Skin of body (tissue), 2 donors: ENCODE measurements around the gene BAD. TPM values are rescaled to one million over a fixed set of nuclear protein-coding genes. Genes with fewer than 3 reads are reported as not detected.
A peak's percentile ranks its signal among the peaks of the same experiment; 100 is the strongest.

Experiments
- DNase-seq: peaks from one replicate; lab custom pipeline; 2025; lab: John Stamatoyannopoulos, UW
- total RNA-seq: library from RNA; depleted of rRNA; stranded (reverse); fragments of >200 nt; gene quantifications from one replicate; pipeline ENCODE4 v1.2.3, GENCODE V29; 2014

BAD gene
- total RNA-seq, 1 donor from 2014 or later = 27.5 TPM

DNA sequence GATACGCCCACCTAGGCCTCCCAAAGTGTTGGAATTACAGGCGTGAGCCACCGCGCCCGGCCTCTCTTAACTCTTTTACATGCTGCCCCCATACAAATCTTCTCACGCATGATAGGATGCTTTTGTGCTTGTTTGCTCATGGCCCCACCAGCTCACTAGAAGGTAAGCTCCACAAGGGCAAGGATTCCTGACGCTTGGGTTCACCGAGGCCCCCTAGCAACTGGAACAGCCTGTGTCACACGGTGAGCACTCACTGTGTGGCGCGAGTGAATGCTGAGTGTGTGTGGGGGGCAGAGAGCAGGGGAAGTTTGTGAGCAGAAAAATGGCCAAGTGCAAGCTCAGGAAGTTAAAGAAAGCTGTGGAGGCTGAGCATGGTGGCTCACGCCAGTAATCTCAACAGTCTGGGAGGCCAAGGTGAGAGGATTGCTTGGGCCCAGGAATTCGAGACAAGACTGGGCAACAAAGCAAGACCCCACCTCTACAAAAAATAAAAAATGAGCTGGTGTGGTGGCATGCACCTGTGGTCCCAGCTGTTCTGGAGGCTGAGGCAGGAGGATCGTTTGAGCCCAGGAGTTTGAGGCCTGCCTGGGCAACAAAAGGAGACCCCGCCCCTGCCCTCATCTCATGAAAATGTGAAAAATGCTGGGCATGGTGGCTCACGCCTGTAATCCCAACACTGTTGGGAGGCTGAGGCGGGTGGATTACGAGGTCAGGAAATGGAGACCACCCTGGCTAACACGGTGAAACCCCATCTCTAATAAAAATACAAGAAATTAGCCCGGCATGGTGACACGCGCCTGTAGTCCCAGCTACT is 2.3 kb downstream of the BAD start:
- DNase-seq = no peak

DNA sequence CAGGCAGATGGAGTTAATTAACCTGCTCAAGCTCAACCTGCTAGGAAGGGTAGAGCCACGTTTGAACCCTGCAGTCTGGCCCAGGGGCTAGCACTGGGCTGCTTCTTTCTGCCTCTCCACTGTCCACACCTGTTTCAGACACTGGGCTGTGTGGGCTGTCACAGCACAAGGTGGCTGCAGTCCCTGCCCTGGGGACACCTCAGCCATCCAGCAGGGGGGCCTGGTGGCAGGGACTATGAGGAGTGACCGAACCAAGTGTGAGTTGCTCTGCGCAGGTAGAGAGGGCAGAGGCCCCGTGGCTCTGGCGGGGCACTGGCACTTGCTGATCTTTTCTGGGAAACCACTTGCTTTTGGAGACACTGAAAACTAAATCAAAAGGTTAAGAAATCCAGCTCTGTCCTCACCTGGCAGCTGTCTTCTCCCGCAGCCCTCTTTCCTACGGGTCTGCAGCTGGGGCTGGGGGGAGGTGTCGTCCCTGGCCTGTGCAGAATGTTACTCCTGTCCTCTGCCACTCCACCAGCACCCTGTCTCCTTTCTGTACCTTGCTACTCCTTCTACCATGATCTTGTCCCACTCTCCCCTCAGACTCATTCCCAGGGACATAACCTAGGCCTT is 5.8 kb downstream of the BAD start:
- DNase-seq = no peak

DNA sequence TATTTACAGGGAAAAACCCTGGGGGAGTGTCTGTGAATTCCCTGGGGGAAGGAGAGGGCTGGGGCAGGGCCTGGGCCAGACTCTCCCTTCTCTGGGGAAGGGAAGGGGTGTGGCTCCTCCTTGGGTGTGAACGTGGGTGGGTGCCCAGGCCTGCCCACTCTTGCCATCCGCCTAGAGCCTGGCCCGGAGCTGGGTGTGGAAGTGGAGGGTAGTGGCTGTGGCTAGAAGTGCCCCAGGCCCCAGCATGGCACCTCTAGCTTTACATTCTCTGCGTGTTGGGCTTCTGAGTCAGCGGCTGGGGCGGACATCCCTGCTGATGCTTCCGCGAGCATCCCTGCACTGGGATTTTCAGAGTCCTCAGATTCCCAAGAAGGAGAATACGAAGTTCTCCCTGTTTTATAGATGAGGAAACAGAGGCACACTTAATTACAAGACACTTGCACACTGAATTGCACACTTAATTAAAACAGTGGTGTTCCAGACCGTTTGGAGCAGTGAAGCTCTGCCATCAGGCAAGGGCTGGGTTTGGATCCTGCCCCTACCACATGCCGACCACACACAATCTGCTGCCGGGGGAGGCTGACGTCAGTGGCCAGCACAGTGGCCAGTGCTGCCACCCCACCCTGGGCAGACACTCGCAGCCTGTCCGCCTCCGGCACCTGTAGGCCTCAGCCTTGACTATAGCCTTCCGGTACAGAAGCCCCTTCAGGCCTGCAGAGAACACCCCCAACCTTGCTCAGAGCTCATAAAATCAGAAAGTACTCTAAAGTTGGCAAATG is 7.6 kb downstream of the BAD start:
- DNase-seq = no peak

DNA sequence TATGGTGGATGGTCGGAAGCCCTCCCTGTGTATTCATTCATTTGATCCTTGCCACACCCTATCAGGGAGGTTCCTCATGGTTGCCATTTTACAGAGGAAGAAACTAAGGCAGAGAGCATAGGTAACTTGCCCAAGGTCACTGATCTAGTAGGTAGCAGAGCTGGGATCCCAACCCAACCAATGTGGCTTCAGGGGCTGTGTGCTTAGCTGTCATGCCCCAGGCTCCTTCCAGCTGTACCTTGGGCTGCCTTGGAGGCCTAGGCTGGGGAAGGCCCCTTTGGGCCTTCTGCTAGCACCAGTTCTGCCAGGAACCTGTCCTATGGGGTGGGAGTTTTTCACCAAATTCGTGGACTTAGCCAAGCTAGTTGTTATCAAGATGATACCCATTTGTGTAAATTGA is 8.6 kb downstream of the BAD start:
- no peak for DNase-seq

DNA sequence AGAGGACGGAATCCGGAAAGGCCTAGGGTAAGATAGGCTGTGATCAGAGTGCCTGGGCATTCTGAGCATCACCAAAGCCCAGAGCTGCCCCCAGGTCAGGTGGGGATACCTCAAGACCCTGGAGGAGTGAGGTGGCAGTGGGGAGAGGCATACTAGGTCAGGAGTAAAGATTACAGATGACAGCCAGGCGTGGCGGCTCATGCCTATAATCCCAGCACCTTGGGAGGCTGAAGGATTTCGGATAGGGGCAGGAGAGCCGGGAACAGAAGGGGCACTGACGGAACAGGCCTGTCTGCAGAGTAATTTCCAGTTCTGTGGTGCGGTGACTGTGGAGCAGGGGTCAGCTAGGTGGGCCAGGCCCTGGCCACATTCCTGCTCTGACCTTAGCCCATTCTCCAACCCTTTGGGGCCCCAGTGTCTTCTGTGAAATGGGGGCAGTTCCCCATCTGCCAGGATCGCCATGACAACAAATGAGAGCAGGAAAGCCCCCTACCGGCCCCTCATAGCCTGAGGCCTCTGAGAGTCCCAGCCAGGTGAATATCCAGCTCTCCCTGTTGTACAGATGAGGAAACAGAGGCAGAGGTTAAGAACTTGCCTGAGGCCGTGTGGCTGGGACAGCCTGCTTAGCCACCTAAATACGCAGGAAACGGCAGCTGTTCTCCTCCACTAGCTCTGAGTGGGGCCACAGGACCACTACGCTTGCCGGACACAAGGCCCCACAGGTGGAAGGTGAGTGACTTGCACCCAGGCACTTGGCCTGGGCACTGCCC is 9.2 kb downstream of the BAD start:
- no peak for DNase-seq

DNA sequence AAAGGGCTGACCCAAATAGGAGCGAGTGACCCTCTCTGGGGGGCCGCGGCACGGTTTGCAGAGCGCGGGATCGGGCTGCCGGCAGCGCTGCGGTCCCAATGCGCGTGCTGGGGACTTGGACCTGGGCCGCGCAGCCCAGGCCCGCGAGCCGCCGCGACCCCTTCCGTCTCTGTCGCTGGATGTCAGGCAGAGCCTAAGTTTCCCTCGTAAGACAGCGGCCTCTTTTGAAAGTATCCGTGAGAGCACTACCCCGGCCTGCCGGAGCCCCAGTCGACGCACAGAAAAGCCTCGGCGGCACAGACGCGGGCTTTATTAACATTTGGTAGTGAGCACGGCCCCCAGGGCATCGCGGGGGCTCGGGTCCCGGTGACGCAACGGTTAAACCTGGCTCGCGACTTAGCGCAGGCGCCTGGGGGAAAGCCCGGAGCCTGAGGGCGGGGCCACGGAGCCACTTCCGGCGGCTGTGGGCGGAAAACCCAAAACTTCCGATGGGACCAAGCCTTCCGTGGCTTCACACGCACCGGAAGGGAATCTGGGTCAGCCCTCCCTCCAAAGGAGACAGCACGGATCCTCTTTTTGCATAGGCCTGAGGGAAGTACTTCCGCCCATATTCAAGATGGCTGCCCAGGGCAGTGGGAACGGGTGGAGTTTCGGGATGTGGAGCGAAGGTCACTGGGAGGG is 14.8 kb downstream of the BAD start:
- DNase-seq = peak; percentile 99

DNA sequence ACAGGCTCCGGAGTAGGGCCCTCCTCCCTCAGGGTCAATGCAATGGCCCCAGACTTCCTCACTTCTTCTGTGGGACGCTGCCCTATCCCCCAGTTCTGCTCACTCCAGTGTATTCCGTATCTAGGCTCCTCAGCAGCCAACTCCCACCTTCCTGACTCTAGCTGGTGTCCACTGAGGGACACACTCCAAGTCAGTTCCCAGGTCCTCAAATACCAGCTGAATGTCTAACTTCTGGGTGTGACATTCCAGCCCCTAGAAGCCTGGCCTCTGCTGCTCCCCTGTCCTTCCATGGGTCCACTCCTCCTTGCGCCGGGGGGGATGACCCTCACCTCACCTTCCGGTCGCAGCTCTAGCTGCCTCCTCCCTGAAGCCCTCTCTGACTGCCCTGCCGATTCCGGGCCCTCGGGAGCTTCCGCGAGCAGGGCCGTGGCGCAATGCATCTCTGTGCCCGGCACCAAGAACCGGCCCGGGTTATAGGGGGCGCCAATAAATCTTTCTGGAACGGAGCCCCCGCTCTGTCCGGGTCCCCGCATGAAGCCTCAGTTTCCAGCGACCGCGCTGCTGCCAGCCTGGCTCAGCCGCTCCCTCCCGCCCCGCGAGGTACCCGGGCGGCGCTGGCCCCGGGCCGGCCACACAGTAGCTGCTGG is 15.4 kb downstream of the BAD start:
- DNase-seq = peak; percentile 51

DNA sequence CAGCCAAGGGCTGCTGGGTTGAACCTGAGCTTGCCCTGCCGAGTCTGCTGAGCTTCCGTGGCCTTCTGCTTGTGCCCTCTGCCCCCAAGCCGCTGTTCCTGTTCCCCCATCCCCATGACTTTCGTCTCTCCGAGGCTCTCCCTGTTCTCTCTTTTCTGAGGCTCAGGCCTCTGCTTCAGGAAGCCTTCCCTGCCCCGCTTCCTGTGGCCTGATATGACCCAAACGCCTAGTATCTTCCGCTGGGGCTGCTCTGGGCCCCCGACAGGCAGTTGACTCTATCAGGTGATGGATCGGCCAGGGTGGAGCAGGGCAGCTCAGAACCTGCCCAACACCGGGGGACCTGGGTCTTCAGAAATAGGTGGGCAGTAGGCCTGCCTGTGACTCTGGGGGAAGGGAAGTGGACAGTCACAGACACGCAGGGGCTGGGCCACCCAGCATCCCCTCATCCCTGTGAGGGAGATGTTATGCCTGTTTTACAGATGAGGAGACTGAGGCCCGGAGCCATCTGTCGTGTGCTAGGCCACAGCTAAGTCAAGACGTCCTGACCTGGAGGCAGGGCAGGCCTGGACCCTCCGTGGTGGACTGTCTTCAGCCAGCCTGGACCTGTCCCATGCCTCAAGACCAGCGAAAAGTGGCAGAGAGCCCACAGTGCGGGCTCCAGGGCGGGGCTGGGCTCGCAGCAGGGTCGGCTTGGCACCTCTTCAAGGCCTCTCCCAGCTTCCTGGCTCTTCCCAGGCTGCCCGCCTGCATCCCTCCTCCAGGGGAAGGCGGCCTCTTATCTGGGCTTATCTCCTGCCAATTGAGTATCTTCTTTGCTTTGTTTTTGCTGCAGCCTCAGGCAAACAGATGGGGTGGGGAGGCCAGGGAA is 16.2 kb downstream of the BAD start:
- no peak for DNase-seq

DNA sequence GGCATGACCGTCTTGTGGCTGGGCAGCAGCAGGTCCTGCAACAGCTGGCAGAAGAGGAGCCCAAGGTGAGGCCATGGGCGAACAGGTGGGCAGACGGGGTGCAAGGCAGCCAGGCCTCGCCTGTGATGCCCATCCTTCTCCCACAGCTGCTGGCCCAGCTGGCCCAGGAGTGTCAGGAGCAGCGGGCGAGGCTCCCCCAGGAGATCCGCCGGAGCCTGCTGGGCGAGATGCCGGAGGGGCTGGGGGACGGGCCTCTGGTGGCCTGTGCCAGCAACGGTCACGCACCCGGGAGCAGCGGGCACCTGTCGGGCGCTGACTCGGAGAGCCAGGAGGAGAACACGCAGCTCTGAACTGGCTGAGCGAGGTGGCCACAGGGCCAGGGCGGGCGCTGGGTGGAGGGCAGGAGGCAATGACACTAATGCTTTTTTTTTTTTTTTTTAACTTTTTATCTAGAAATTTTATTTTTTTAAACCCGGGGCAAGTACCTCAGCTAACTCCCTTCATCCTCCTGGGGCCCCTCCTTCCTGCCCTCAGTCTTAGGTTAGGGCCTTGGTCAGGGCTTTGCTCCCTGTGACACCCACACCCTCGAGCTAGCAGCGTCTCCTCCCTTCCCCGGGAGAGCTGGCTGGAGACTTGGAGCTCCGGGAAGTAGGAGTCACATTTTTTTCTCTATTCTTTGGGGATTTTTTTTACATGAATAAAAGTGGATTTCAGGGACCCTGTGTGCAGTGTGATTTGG is 17.1 kb downstream of the BAD start:
- no peak for DNase-seq

DNA sequence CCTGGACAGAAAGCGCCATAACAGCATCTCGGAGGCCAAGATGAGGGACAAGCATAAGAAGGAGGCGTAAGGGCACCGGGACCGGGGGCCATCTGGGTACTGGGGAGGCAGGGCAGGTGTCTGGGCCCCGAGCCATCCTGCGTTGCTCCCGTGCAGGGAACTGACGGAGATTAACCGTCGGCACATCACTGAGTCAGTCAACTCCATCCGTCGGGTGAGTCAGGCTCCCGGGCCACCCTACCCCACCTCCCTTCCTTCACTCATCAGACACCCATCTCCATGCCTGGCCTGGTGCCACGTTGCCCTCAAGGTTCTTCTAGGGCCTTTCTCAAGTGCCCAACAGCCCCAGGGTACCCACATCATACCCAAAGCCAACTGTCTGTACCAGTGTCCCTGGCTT is 18.1 kb downstream of the BAD start:
- DNase-seq = no peak

DNA sequence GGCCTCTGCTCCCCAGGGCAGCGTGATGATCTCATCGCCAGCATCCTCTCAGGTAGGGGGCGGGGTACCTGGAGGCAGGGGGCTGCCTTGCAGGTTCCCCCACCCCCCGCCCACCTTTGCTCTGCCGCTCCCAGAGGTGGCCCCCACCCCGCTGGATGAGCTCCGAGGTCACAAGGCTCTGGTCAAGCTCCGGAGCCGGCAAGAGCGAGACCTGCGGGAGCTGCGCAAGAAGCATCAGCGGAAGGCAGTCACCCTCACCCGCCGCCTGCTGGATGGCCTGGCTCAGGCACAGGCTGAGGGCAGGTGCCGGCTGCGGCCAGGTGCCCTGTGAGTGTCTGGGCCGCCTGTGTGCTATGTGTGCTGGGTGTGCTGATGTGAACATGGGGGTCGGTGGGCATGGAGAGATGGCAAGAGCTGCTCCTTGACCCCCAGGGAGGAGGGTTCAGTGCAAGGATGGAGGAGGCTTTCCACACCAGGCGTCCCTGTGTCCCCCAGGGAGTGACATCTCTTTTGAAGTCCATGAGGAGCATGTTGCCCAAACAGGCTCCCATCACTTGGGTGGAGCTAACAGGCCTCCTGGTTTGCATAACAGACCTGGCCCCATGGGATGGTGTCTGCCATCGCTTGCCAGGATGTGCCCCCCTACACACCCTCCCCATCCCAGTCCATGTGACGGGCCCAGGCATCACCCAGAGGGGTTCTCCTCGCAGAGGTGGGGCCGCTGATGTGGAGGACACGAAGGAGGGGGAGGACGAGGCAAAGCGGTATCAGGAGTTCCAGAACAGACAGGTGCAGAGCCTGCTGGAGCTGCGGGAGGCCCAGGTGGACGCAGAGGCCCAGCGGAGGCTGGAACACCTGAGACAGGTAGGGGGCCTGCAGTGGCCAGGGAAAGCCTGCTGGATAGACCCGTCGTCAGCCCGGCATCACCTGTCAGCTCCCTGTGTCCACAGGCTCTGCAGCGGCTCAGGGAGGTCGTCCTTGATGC is 19.0 kb downstream of the BAD start:
- DNase-seq = no peak

DNA sequence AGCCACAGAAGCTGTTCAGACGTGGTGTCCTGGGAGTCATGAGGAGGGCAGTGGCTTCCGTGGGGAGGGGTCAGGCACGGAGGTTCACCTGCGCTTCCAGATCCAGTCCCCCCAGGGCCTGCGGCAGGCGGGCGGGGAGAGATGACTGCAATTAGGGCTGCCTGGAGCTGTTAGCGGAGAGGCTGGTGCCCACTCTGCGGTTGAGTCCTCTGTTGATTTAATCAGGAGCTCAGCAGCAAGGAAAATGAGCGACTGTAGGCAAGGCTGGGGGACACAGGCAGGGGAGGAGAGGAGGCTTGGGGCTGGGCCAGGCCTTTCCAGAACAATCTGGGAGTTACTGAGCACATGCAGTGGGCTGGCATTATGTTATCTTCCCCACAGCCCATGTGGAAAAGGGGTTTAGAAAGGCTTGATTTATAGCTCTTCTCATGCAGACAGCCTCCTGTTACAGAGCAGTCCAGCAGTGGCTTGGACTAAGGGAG is 20.1 kb downstream of the BAD start:
- DNase-seq = no peak

DNA sequence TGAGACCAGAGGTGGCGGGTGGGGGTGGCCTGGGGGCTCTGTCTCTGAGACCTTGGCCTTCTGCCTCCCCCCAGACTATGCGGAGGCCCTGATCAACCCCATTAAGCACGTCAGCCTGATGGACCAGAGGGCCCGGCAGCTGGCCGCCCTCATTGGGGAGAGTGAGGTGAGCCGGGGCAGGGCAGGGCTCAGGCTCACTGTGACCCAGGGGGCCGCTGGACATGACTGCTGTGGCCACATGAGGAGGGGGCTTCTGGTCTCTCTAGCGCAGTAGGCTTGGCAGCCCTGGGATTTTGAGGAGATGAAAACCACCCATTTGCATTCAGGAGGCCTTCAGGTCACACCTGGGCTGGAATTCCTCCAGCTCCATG is 20.5 kb downstream of the BAD start:
- DNase-seq = no peak

DNA sequence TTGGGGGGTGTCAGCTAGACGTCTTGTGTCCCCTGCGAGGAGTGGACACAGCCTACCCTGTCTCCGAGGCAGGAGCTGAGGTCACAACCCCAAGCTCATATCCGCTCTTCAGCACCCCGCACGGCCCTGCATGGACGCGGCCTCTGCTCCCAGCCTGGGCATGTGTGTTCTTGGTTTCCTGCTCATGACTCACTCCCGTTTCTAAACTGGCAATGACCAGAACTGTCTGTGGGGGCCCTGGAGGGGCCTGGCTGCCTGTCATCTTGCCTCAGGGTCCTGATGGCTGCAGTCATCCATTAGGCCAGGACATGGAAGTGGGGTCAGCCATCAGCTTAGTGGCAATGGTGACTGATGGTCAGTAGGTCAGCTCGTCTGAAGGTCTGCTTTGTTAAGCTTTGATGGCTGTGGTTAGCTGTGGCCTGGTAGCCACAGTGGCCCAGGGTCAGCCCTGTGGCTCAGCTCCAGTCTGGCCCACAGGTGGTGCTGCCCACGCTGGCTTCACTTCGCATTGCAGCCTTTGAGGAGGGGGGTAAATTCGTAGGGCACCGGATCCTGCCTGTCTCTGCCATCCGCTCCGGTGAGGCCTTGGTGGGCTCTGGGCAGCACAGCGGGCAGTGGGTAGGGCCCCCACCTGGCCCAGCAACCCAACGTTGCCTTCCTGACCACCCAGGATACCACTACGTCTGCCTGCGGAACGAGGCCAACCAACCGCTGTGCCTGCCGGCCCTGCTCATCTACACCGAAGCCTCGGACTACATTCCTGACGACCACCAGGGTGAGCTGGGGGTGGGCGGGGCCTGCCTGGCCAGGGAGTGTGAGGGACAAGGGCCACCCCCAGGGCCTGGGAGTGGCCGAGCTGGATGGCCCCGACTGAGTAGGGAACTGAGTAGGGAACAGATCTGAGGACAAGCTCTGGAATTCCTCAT is 21.2 kb downstream of the BAD start:
- no peak for DNase-seq

DNA sequence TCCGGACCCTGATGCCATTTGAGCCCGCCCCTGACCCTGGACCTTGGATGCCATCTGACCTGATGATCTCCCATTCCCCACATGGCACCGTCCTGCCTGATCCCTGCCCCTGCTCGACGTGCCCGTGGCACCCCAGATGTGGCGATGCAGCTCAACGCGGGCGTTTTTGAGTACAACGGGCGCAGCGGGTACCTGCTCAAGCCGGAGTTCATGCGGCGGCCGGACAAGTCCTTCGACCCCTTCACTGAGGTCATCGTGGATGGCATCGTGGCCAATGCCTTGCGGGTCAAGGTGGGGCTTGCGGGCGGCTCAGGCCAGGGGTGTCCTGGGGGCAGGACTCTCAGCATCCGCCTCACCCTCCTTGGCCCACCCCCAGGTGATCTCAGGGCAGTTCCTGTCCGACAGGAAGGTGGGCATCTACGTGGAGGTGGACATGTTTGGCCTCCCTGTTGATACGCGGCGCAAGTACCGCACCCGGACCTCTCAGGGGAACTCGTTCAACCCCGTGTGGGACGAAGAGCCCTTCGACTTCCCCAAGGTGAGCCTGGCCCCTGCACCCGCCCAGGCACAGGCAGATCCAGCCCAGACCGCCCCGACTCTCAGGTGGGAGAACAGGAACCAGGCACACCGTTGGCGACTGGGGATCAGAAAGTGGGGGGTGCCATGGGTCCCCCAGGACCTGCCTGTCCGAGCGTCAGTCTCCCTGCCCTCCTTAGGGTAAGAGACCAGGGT is 22.0 kb downstream of the BAD start:
- no peak for DNase-seq
